CD4-positive, CD25-positive, alpha-beta regulatory T cell (primary cell): ENCODE data around the gene PKN2. TPM values are rescaled to one million over a fixed set of nuclear protein-coding genes. Genes with fewer than 3 reads are reported as not detected.

ENCODE experiments used
- ATAC-seq, 2 donors: fragments of 150-1000 bp; cut with Tn5 transposase; one replicate each; pipeline ENCODE4 v1.10.0; 2021; ENCODE audit warnings: low read depth in 2 of 2, moderate number of reproducible peaks in 2 of 2, moderate library complexity in 1 of 2
- DNase-seq, 3 donors: peaks; one replicate each; pipeline versions ENCODE4 v3.0.0 to v3.0.0-alpha.2; 2012 to 2022; ENCODE audit warnings: mixed read lengths in 1 of 3
- H3K27ac ChIP-seq: one replicate; pipeline ENCODE4 v1.7.0; 2013; ENCODE audit warnings: mild to moderate bottlenecking, low read length; ENCODE audit not compliant: insufficient read depth, poor library complexity, severe bottlenecking
- H3K27me3 ChIP-seq: one replicate; pipeline ENCODE4 v1.7.0; 2013; ENCODE audit warnings: low read length; ENCODE audit not compliant: control insufficient read depth, insufficient read depth
- H3K36me3 ChIP-seq: one replicate; pipeline ENCODE4 v1.7.0; 2013; ENCODE audit warnings: mild to moderate bottlenecking, low read length, moderate library complexity; ENCODE audit not compliant: control insufficient read depth, insufficient read depth
- H3K4me1 ChIP-seq: 2 replicates; pipeline ENCODE4 v1.7.0; 2013; ENCODE audit warnings: mild to moderate bottlenecking, low read length; ENCODE audit not compliant: insufficient read depth, control insufficient read depth, poor library complexity, severe bottlenecking
- H3K4me3 ChIP-seq: one replicate; pipeline ENCODE4 v1.7.0; 2013; ENCODE audit warnings: low read depth, mild to moderate bottlenecking, low read length, moderate library complexity
- H3K9me3 ChIP-seq, 2 experiments: 1 replicate in 1 of 2; 2 replicates in 1 of 2; pipeline ENCODE4 v1.7.0; 2013; ENCODE audit warnings: low read length in 2 of 2, mild to moderate bottlenecking in 1 of 2, moderate library complexity in 1 of 2; ENCODE audit not compliant: control insufficient read depth in 2 of 2
- H3K27ac Mint-ChIP-seq, 3 donors: one replicate each; pipeline ENCODE4 v1.8.0; 2020 to 2022; ENCODE audit warnings: mild to moderate bottlenecking in 3 of 3, mixed read lengths in 3 of 3, moderate library complexity in 2 of 3
- H3K27me3 Mint-ChIP-seq: one replicate; pipeline ENCODE4 v1.8.0; 2022; ENCODE audit warnings: mild to moderate bottlenecking, mixed read lengths
- H3K36me3 Mint-ChIP-seq: one replicate; pipeline ENCODE4 v1.8.0; 2020; ENCODE audit warnings: mixed read lengths
- H3K4me1 Mint-ChIP-seq, 4 donors: one replicate each; pipeline ENCODE4 v1.8.0; 2020 to 2022; ENCODE audit warnings: mixed read lengths in 4 of 4, mild to moderate bottlenecking in 1 of 4
- H3K4me3 Mint-ChIP-seq, 4 donors: one replicate each; pipeline ENCODE4 v1.8.0; 2020 to 2022; ENCODE audit warnings: mild to moderate bottlenecking in 4 of 4, mixed read lengths in 4 of 4, moderate library complexity in 3 of 4
- H3K9me3 Mint-ChIP-seq, 7 donors: one replicate each; pipeline ENCODE4 v1.8.0; 2020 to 2022; ENCODE audit warnings: mixed read lengths in 7 of 7, mild to moderate bottlenecking in 3 of 7, moderate library complexity in 2 of 7
- polyA plus RNA-seq, 4 donors: library from polyadenylated mRNA; unstranded; fragments of 300-500 nt; fragmentation: Illumina TruSeq; gene quantifications; one replicate each; pipeline ENCODE4 v1.2.3, GENCODE V29; 2021
- total RNA-seq: library from RNA; stranded (reverse); gene quantifications from one replicate; pipeline ENCODE4 v1.2.3, GENCODE V29; 2022

The PKN2 gene
- total and polyA plus RNA-seq, 5 donors from 2014 or later = 6.7 to 41.9 (median 7.5) TPM

GRCh38 chr1:88774151-88774556 lies 90.1 kb downstream of the PKN2 start:
- Histone ChIP-seq H3K4me3 (no peak overlapping the region), H3K36me3 (peaks cover 49% of the 10 kb centered on the region), H3K4me1 (no peaks in the 10 kb centered on the region), H3K9me3 (no peaks in the 10 kb centered on the region), H3K27me3 (no peaks in the 10 kb centered on the region), H3K27ac (no peak overlapping the region)
- Mint-ChIP-seq H3K4me1 (peaks cover 0 to 10% (median 5%) of the 10 kb centered on the region in 4 donors), H3K36me3 (peaks cover 51% of the 10 kb centered on the region), H3K27ac (no peak overlapping the region), H3K9me3 (peaks cover 0 to 2% (median 0%) of the 10 kb centered on the region in 7 donors), H3K27me3 (no peaks in the 10 kb centered on the region), H3K4me3 (no peak overlapping the region)
- peak in 1 of 3 donors; percentile 12 for DNase-seq
- no peak for ATAC-seq

DNA sequence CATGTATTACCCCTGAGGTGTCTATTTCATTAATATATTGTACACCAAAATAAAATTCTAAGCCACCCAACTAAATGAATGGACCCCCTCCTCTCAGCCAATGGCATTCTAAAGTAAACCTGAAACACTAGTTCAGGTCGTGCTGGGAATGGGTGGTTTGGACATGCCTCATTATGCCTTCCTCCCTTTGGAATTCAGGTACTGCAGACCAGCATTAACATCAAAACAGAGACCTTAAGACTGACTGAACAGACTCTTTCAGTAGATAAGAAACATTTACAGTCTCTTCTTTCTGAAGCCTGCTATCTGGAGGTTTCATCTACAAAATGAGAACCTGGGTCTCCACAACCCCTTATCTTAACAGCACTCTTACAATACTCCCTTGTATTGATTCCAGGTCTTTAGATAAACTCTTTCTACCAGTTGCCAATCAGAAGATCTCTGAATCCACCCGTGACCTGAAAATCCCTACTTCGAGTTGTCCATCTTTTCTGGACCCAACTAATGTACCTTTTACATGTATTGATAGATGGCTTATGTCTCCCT lies 93.6 kb downstream of the PKN2 start:
- H3K36me3 Mint-ChIP-seq = peaks cover 50% of the 10 kb centered on the region
- no peaks in the 10 kb centered on the region for H3K27me3 Mint-ChIP-seq
- H3K4me3 Mint-ChIP-seq = peak overlapping the region in 1 of 4 donors; percentile 35
- H3K9me3 Mint-ChIP-seq = peaks cover 0 to 1% (median 0%) of the 10 kb centered on the region in 7 donors
- no peak for DNase-seq
- peak overlapping the region in 1 of 3 donors; percentile 38 for H3K27ac Mint-ChIP-seq
- H3K27me3 ChIP-seq = no peaks in the 10 kb centered on the region
- ATAC-seq = no peak
- peaks cover 0 to 9% (median 6%) of the 10 kb centered on the region in 4 donors for H3K4me1 Mint-ChIP-seq
- H3K4me1 ChIP-seq = no peaks in the 10 kb centered on the region
- no peak overlapping the region for H3K4me3 ChIP-seq
- peaks cover 40% of the 10 kb centered on the region for H3K36me3 ChIP-seq
- no peaks in the 10 kb centered on the region for H3K9me3 ChIP-seq
- no peak overlapping the region for H3K27ac ChIP-seq

DNA sequence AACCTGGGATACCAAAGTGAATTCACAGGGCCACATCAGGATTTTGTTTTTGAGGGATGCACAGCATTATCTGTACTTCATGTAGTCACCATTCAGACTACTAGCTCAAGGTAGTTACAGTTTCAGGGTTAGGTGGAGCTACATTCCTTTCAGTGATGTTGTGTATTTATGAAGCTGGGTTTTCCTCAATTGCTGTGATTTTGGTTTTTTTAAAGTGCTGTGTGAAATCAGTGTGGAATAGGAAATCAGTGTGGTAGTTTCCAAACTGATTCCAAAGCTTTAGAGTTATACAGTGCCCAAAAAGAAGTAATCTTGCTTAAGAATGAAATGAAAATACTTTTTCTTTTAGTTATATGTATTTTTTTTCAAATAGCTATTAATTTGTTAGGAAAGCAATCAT lies 95.8 kb downstream of the PKN2 start:
- H3K27me3 Mint-ChIP-seq = no peaks in the 10 kb centered on the region
- Histone ChIP-seq H3K4me1 (no peaks in the 10 kb centered on the region), H3K9me3 (no peaks in the 10 kb centered on the region), H3K27ac (no peak overlapping the region), H3K36me3 (peaks cover 36% of the 10 kb centered on the region), H3K27me3 (no peaks in the 10 kb centered on the region), H3K4me3 (no peak overlapping the region)
- H3K4me3 Mint-ChIP-seq = no peak overlapping the region
- no peak for DNase-seq
- peaks cover 0 to 10% (median 5%) of the 10 kb centered on the region in 4 donors for H3K4me1 Mint-ChIP-seq
- H3K27ac Mint-ChIP-seq = no peak overlapping the region
- peaks cover 48% of the 10 kb centered on the region for H3K36me3 Mint-ChIP-seq
- H3K9me3 Mint-ChIP-seq = peaks cover 0 to 1% (median 0%) of the 10 kb centered on the region in 7 donors
- ATAC-seq = no peak

GRCh38 chr1:88780485-88780884 lies 96.4 kb downstream of the PKN2 start:
- Mint-ChIP-seq H3K36me3 (peaks cover 48% of the 10 kb centered on the region), H3K4me1 (peaks cover 0 to 13% (median 5%) of the 10 kb centered on the region in 4 donors), H3K27ac (peak overlapping the region in 1 of 3 donors; percentile 56), H3K4me3 (no peak overlapping the region), H3K27me3 (no peaks in the 10 kb centered on the region), H3K9me3 (peaks cover 0 to 1% (median 0%) of the 10 kb centered on the region in 7 donors)
- no peak overlapping the region for H3K4me3 ChIP-seq
- no peak for ATAC-seq
- no peak overlapping the region for H3K27ac ChIP-seq
- no peaks in the 10 kb centered on the region for H3K27me3 ChIP-seq
- H3K4me1 ChIP-seq = no peaks in the 10 kb centered on the region
- H3K9me3 ChIP-seq = no peaks in the 10 kb centered on the region
- peaks cover 33% of the 10 kb centered on the region for H3K36me3 ChIP-seq
- DNase-seq = no peak

DNA sequence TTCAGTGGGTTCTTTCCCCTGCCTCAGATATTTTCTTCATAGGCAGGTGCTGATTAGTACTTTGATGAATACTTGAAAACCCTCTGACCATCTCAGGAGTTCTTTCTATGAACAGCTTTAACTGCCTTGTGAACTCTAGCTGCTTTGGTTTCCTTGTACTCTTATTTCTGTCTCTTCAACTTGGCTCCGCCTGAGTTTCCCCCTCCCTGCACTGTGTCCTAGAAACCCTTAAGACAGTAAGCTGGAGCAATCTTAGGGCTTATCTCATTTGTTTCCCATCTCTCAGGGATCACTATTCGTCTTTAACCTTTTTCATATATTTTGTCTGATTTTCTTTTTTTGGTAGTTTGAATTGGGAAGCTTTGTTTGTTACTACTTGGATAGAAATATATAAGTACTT lies 99.1 kb downstream of the PKN2 start:
- no peak for ATAC-seq
- Mint-ChIP-seq H3K9me3 (peaks cover 0 to 1% (median 0%) of the 10 kb centered on the region in 7 donors), H3K36me3 (peaks cover 38% of the 10 kb centered on the region), H3K4me3 (no peak overlapping the region), H3K27me3 (no peaks in the 10 kb centered on the region), H3K27ac (no peak overlapping the region), H3K4me1 (peaks cover 0 to 16% (median 9%) of the 10 kb centered on the region in 4 donors)
- no peak for DNase-seq
- H3K36me3 ChIP-seq = peaks cover 36% of the 10 kb centered on the region
- no peaks in the 10 kb centered on the region for H3K9me3 ChIP-seq
- no peaks in the 10 kb centered on the region for H3K27me3 ChIP-seq
- H3K4me3 ChIP-seq = no peak overlapping the region
- H3K4me1 ChIP-seq = no peaks in the 10 kb centered on the region
- H3K27ac ChIP-seq = no peak overlapping the region

DNA sequence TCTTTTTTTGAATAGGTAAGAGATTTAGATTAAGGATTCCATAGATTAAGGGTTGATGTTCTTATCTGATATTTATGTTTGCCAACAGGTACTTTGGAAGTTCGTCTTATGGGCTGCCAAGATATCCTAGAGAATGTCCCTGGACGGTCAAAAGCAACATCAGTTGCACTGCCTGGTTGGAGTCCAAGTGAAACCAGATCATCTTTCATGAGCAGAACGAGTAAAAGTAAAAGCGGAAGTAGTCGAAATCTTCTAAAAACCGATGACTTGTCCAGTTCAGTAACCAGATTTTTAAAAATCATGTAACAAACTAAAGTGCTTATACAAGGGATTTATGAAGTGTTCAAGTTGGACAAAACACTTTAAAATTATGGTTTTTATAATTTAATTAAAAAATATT lies 100.5 kb downstream of the PKN2 start:
- Mint-ChIP-seq H3K4me3 (no peak overlapping the region), H3K36me3 (peaks cover 40% of the 10 kb centered on the region), H3K9me3 (peaks cover 0 to 1% (median 0%) of the 10 kb centered on the region in 7 donors), H3K4me1 (peaks cover 0 to 16% (median 9%) of the 10 kb centered on the region in 4 donors), H3K27ac (peak overlapping the region in 1 of 3 donors; percentile 76), H3K27me3 (no peaks in the 10 kb centered on the region)
- no peak overlapping the region for H3K4me3 ChIP-seq
- no peaks in the 10 kb centered on the region for H3K9me3 ChIP-seq
- no peaks in the 10 kb centered on the region for H3K27me3 ChIP-seq
- ATAC-seq (no peak), DNase-seq (no peak)
- H3K36me3 ChIP-seq = peaks cover 31% of the 10 kb centered on the region
- H3K27ac ChIP-seq = no peak overlapping the region
- no peaks in the 10 kb centered on the region for H3K4me1 ChIP-seq

DNA sequence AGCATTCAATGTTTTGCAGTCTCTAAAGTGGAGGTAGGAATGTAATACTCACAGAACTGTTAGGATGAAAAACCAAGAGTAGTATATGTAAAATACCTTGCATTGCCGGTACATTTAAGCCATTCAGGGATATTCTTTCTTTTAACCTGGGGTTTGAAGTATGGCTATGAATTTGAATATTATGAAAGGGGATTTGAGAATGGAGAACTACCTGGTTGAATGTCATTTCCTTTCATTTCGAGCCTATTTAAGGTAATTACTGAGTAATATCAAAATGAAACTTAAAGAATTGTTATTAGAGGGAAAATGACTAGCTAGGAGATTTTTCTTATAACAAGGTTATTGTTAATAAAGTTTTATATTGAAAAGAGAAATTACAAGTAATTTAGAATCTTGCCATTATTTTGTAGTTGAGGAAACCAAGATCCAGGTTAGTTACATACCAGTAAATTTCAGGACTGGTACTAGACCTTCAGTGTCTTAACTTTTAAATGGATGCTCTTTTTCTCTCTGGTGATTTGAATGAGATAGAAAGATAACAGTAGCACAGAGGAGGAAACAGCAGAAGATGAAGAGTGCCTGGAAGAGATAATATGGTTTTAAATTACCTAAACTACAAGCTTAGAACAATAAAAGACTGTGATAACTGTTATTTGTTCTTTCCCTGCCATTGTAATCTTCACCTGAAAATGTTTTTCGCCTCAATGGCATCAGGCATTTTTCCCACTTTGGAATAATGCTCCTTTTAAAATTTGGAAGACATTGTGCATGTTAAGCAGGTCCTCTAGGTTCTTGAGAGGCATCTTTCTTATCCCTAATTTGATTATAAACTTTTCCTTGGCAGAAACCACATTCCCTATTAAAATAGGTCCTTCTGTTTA lies 103.2 kb downstream of the PKN2 start:
- Mint-ChIP-seq H3K27me3 (no peaks in the 10 kb centered on the region), H3K9me3 (peaks cover 0 to 1% (median 0%) of the 10 kb centered on the region in 7 donors), H3K27ac (peak overlapping the region in 1 of 3 donors; percentile 59), H3K36me3 (peaks cover 47% of the 10 kb centered on the region), H3K4me3 (no peak overlapping the region), H3K4me1 (peaks cover 0 to 15% (median 9%) of the 10 kb centered on the region in 4 donors)
- Histone ChIP-seq H3K4me3 (no peak overlapping the region), H3K9me3 (no peaks in the 10 kb centered on the region), H3K27ac (no peak overlapping the region), H3K36me3 (peaks cover 48% of the 10 kb centered on the region), H3K27me3 (no peaks in the 10 kb centered on the region), H3K4me1 (no peaks in the 10 kb centered on the region)
- no peak for DNase-seq
- ATAC-seq = no peak
